ENCODE results near the gene CPHXL. TPM values are rescaled to one million over a fixed set of nuclear protein-coding genes. Genes with fewer than 3 reads are reported as not detected.

Gene CPHXL
- total RNA-seq, 1 experiment from 2014 or later = not detected

DNA sequence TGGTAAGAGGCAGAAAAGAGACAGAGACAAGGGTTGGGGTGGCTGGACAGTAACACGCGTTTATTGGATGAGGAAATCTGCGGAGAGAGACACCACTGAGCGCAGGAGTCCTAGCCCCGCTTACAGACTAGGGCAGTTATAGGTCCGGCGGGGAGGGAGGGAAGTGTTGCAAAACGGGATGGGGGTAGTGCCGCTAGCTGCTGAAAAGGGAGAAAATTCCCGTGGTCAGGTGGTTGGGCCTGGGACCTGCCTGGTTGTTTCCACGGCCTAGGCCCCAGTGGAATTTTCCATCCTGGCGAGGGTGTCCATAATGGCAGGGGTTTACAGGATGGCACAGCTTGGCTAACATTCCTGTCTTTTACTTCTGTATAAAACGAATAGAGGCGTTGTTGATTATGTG is 44.0 kb downstream of the CPHXL start:
- Histone ChIP-seq H3K36me3 (ENCODE audit: insufficient read depth, low read length, poor library complexity, severe bottlenecking) (no peaks in the 10 kb centered on the region), H3K9me3 (ENCODE audit: low read depth, low read length, poor library complexity, severe bottlenecking) (no peaks in the 10 kb centered on the region), H3K4me1 (ENCODE audit: insufficient read depth, low read length, poor library complexity, severe bottlenecking) (no peaks in the 10 kb centered on the region), H3K27me3 (replicated peaks; ENCODE audit: insufficient read depth, low read depth, low read length, poor library complexity) (no peaks in the 10 kb centered on the region), H3K27ac (ENCODE audit: low read depth, low read length, poor library complexity, severe bottlenecking) (no peak overlapping the region), H3K4me3 (ENCODE audit: low read depth, low read length, poor library complexity, severe bottlenecking) (no peak overlapping the region)
- no peak for DNase-seq (ENCODE audit: low spot score)
- no peak for TF ChIP-seq EZH2 (IDR thresholded peaks at IDR 0.05; ENCODE audit: borderline replicate concordance, low read depth, low read length, poor library complexity, severe bottlenecking)
- TF ChIP-seq, protein P1, sequence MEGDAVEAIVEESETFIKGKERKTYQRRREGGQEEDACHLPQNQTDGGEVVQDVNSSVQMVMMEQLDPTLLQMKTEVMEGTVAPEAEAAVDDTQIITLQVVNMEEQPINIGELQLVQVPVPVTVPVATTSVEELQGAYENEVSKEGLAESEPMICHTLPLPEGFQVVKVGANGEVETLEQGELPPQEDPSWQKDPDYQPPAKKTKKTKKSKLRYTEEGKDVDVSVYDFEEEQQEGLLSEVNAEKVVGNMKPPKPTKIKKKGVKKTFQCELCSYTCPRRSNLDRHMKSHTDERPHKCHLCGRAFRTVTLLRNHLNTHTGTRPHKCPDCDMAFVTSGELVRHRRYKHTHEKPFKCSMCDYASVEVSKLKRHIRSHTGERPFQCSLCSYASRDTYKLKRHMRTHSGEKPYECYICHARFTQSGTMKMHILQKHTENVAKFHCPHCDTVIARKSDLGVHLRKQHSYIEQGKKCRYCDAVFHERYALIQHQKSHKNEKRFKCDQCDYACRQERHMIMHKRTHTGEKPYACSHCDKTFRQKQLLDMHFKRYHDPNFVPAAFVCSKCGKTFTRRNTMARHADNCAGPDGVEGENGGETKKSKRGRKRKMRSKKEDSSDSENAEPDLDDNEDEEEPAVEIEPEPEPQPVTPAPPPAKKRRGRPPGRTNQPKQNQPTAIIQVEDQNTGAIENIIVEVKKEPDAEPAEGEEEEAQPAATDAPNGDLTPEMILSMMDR (conservative IDR thresholded peaks at IDR 0.05; ENCODE audit: low read depth, low read length) = no peak
- CTCF ChIA-PET = no interaction called here
- POLR2A ChIA-PET (ENCODE audit: low non-redundant PET) = no interaction called here
- intact Hi-C loops (cut with micrococcal nuclease; ENCODE audit: unreplicated experiment) = loop anchor here (10.0 kb wide), 1 partner anchor 62 kb away; no protein-coding TSS in a partner anchor
- no TSS peak for BruUV-seq (replicated peaks)

DNA sequence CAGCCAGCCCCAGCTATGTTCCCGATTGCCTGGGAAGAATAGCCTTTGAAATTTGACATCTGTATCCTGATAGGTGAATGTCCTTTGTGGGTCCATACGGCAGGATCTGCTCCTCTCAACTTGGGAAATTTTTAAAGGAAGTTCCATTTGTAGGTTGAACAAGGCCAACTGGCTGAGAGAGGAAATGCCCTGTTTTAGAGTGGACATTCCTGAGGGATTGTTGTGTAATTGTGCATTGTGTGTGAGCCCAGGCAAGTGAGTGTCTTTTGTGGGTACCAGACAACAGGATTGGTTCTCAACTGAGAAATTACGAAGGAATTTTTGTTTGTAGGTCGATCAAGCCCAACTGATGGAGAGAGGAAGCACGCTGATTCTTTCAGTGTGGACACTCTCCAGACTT is 46.9 kb downstream of the CPHXL start:
- Histone ChIP-seq H3K36me3 (ENCODE audit: insufficient read depth, low read length, poor library complexity, severe bottlenecking) (no peaks in the 10 kb centered on the region), H3K4me1 (ENCODE audit: insufficient read depth, low read length, poor library complexity, severe bottlenecking) (no peaks in the 10 kb centered on the region), H3K9me3 (ENCODE audit: low read depth, low read length, poor library complexity, severe bottlenecking) (no peaks in the 10 kb centered on the region), H3K4me3 (ENCODE audit: low read depth, low read length, poor library complexity, severe bottlenecking) (no peak overlapping the region), H3K27me3 (replicated peaks; ENCODE audit: insufficient read depth, low read depth, low read length, poor library complexity) (no peaks in the 10 kb centered on the region), H3K27ac (ENCODE audit: low read depth, low read length, poor library complexity, severe bottlenecking) (no peak overlapping the region)
- CTCF ChIA-PET = no interaction called here
- POLR2A ChIA-PET (ENCODE audit: low non-redundant PET) = no interaction called here
- intact Hi-C loops (cut with micrococcal nuclease; ENCODE audit: unreplicated experiment) = no loop called here
- TF ChIP-seq, protein P1 (conservative IDR thresholded peaks at IDR 0.05; ENCODE audit: low read depth, low read length) = no peak
- no peak for TF ChIP-seq EZH2 (IDR thresholded peaks at IDR 0.05; ENCODE audit: borderline replicate concordance, low read depth, low read length, poor library complexity, severe bottlenecking)
- no peak for DNase-seq (ENCODE audit: low spot score)
- BruUV-seq (replicated peaks) = no TSS peak

DNA sequence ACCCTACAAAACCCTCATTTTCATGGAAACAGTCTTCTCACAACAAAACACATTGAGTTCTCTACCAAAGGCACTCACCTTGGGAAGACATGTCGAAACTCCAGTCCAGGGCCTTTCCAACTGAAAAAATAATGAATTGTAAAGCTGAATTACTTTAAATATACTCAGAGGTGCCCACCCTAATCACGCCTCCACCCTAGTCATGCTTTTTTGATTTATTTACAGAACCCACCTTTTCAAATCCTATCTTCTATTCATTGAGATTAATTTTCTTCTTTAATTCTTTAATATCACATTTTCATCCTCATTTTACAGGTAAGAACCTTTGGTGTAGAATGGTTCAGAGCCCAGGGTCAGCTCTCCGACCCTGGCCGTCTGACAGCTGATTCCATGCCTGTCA is 49.4 kb downstream of the CPHXL start, which contains the start of gene CPHXL2:
Gene CPHXL2, minus strand, starts transcription at position 101 of the 400 bp plus-strand sequence. Its CDS starts 10 bp downstream, at position 91.
- no peak for DNase-seq (ENCODE audit: low spot score)
- ChIA-PET POLR2A (ENCODE audit: low non-redundant PET) (no interaction called here), CTCF (no interaction called here)
- Histone ChIP-seq H3K36me3 (ENCODE audit: insufficient read depth, low read length, poor library complexity, severe bottlenecking) (no peaks in the 10 kb centered on the region), H3K4me1 (ENCODE audit: insufficient read depth, low read length, poor library complexity, severe bottlenecking) (no peaks in the 10 kb centered on the region), H3K9me3 (ENCODE audit: low read depth, low read length, poor library complexity, severe bottlenecking) (no peaks in the 10 kb centered on the region), H3K27ac (ENCODE audit: low read depth, low read length, poor library complexity, severe bottlenecking) (no peak within 1 kb of the TSS), H3K27me3 (replicated peaks; ENCODE audit: insufficient read depth, low read depth, low read length, poor library complexity) (no peaks in the 10 kb centered on the region), H3K4me3 (ENCODE audit: low read depth, low read length, poor library complexity, severe bottlenecking) (no peak within 1 kb of the TSS)
- BruUV-seq (replicated peaks) = no TSS peak
- intact Hi-C loops (cut with micrococcal nuclease; ENCODE audit: unreplicated experiment) = no loop called here
- TF ChIP-seq, protein P1 (conservative IDR thresholded peaks at IDR 0.05; ENCODE audit: low read depth, low read length) = no peak
- no peak for TF ChIP-seq EZH2 (IDR thresholded peaks at IDR 0.05; ENCODE audit: borderline replicate concordance, low read depth, low read length, poor library complexity, severe bottlenecking)
